ENCODE results near the gene CASTOR1.
"Not testable (repeated sequence)": the region's sequence is repeated elsewhere in the genome, so short reads cannot be mapped to it uniquely, and the experiment has no call there.

The CASTOR1 gene

DNA sequence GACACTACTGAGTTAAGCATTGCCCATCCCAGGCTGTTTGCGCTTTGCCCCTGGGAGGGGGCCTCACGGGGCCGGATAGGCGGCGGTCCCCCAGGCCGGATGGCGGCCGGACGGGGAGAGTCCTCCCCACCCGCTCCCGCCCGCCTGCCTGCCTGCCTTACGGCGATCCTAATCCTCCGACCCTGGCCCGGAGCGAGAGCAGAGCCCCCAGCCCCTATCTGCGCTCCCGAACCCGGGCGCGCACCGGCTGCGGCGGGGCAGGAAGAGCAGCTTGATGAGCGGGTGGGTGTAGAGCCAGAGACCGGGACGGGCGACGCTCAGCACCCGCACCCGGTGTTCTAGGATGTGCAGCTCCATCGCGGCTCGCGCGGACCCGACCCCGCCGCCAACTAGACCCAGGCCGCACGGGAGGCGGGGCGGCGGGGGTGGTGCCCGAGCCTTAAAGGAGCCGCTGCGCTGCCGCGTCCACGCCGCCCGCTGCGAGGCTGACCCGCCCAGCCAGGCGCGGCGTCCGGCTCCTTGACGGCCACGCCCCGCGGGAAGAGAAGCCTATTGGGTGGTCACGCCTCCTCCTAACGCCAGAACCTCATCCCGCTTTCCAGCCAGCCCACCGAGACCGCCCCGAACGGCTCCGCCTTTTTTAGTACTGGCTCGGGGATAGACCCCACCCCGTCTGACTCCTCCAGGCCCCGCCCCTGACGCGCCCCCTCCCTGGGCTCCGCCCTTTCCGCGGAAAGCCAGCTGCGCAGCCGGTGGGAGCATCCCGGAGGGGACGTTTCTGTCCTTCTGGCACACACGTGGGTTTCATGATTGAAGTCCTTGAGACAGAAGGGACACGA, at the start of gene CASTOR1:
CASTOR1 (minus strand) TSS at position 365 of the 839 bp plus-strand sequence; CDS start at position 357, 8 bp downstream.
- DNase-seq (ENCODE audit: low read depth in 4 of 4, low spot score in 1 of 4) = peak; percentile 76 to 91 (median 83)

DNA sequence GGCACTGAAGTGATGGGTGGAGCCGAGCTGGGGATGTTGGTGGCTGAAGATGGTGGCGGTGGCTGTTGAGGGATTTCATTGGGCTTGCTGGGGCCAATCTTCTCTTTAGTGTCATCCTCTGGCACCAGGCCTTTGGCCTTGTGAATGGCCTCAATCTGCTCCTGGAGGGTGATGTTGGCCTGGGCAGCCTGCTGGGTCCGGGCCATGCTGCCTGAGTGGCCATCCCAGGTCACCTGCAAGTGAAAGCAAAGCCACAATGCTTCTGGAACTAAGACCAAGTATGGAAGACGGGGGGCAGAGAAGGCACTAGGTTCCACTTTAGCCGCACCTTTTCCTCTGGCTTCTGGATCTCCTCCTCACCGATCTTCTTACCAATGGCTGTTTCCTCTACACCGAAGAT, 49.5 kb upstream of the CASTOR1 start:
- DNase-seq (ENCODE audit: low read depth in 4 of 4, low spot score in 1 of 4) = no peak

DNA sequence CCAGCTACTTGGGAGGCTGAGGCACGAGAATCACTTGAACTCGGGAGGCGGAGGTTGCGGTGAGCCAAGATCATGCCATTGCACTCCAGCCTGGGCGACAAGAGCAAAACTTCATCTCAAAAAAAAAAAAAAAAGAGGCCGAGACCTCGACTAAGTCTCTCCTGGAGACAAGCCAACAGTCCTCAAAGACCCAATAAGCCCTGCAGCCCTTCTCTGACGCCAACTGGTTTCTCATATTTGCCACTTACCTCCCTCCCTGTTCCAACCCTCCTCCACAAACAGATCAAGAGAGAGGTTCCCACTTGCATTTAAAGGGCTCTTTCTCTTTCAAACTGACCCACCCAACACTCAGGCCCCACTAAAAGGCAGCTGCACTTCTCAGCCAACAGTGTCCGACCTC, 49.0 kb upstream of the CASTOR1 start:
- not testable (repeated sequence) for DNase-seq (ENCODE audit: low read depth in 4 of 4, low spot score in 1 of 4)

DNA sequence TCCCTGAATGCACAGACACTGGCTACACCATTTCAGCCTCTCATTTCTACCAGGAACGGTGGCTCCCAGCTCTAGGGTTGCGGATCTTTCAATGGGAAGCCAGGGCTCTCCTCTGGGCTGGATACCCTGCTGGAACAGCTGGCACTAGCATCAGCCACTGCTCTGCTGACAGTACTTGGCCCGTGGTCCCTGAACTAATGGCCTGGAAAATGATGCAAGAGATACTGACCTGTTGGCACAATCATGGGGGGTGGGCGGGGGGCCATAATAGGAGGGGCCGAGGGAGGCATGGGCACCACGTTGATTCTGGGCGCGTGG, 48.1 kb upstream of the CASTOR1 start:
- no peak for DNase-seq (ENCODE audit: low read depth in 4 of 4, low spot score in 1 of 4)

DNA sequence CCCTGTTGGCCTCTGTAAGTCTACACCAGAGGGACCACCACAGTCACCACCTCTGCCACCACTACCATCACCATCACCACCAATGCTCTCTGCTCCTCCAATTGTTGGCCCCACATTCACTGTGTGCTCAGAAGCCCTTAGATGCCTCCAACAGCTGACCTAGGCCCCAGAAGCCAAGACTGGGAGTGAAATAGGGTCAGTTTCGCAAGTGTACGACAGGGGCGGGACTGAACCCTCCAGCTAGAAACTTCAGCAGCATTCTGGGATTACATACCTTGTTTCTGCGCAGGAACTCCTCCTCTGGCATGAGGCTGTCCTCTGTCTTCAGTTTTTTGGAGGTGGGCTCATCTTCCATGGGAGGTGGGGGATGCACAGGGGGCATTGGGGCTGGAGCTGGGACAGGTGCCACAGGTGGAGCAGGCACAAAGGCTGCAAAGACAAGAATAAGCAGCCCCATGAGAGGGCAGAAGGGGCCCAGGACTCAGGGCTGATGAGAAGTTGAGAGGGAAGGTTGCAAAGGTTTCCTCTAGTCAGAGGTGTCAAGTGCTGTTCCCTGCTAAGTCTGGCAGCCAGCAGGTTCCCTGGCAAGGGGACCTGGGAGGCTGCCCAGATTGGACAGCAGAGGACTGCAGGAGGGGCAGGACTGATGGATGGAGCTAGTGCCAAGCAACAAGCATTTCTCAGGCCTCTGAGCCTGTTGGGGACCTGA, 47.6 kb upstream of the CASTOR1 start:
- no peak for DNase-seq (ENCODE audit: low read depth in 4 of 4, low spot score in 1 of 4)

DNA sequence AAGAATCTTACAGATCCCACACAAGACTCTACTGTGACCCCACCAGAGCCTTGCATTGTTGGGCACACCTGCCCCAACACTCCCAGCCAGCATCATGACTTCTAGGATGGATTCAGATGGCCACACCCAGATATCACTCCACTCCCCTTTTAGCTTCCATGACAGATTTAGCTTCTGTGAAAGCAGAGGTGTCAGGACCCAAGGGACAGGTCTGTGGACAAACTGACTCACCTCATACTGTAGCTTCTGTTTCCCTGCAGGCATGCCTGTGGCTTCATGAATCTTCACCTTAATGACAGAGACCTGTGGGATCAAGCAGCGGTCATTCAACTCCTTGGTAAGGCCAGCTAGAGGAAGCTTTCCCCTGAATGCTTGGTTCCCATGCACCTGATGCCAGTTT, 45.9 kb upstream of the CASTOR1 start:
- no peak for DNase-seq (ENCODE audit: low read depth in 4 of 4, low spot score in 1 of 4)

DNA sequence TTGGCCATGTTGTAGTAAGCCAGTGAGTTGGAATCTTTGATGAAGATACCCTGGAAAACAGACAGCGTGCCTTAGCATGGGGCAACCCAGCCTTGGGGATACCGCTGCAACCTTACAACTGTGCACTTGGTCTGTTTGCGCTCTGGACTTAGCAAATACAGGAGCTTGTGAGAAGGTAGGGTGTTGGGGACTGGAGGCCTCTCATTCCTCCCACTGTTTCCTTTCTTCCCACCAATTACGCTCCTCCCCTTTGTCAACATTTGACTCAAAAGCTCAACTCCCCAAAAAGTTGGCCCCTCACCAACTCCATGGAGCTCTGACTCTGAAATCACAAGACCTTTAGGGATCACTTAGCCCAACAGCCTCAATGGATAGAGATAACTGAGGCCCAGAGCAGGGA, 45.3 kb upstream of the CASTOR1 start:
- no peak for DNase-seq (ENCODE audit: low read depth in 4 of 4, low spot score in 1 of 4)

DNA sequence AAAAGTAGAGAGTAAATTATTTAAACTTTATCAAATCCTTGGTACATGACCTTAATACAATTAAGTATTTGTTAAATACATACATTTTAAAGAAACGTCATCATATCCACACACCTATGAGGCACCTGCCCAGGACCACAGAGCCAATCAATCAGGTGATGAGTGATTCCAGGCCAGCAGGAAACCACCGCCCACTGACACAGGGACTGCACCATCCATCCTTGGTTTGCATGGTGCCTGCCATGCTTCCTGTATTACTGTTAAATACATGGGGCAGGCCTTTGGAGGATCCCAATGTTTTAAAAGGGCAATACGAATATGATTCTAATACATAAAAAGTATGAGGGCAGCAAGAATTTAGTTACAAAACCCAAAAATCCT, 44.4 kb upstream of the CASTOR1 start:
- DNase-seq (ENCODE audit: low read depth in 4 of 4, low spot score in 1 of 4) = no peak

DNA sequence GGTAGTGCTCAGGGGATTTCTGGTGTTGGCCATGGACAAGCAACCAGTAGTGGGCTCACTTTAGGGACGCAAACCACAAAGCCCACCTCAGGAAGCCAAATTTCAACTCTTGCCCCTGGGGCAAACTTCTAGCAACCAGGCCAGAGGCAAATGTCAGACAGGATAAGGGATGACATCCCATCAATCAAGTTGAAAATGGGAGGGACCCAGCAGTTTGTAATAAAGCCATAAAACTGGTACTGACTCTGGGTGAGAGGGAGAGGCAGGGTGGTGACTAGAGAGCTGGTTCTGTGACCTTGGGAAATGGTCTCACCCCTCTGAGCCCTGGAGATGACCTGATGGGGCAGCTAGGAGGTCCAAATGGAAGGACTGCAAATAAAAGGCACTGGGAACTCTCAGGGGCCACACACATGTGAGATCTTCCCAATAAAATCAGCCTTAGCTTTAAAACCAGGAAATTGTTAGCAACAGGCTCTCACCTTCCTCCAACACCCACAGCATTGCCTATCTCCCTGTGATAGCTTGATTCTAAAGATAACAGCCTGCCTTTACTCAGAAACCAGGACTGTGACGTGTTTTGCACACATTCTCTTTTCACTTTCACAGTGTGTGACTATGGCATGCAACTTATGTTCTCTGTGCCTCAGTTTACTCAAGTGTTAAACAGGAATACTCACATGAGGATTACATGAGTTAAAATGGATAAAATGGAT, 43.8 kb upstream of the CASTOR1 start:
- DNase-seq (ENCODE audit: low read depth in 4 of 4, low spot score in 1 of 4) = no peak

DNA sequence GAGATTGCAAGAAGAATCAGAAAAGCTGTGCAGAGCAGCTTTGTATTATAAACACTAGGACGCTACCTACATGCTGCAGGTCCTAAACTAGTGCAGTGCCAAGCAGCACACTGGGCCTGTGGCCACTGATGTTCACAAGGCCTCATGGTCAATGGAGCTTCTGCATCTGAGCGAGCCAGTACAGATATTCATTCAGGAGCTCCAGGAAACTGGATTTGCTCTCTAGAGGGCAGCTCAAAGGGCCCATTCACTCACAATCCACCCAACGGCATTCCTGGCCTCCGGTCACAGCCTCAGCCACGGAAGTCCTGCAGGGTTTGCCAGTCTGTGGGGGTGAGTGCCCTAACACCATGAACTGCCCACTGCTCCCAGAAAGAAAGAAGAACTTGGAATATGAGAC, 43.2 kb upstream of the CASTOR1 start:
- DNase-seq (ENCODE audit: low read depth in 4 of 4, low spot score in 1 of 4) = no peak

DNA sequence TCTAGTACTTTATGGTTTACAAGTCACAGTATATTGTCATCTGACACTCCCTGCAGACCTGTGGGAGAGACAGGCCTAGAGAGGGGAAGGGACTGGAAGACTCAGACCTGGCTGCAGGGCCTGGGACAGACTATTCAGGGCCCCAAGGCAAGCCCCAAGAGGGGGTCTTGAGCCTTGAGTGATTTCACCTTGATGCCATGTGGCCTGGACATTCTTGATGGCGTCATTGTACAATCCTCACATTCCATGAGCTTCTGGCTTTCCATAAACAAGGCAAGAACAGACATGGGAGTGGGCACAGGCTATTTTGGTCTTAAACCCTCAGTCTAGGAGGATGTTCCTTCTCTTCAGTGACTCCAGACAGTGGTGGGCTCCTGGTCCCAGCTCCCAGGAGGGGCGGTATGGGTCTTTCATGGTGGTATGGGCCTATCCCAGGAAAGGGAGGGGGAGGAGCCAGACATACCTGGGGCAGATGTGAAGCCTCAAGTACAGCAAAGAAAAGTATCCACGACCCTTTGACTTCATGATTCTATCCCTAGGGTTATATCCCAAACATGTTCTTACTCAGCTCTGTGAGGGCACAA, 39.3 kb upstream of the CASTOR1 start:
- DNase-seq (ENCODE audit: low read depth in 4 of 4, low spot score in 1 of 4) = no peak

DNA sequence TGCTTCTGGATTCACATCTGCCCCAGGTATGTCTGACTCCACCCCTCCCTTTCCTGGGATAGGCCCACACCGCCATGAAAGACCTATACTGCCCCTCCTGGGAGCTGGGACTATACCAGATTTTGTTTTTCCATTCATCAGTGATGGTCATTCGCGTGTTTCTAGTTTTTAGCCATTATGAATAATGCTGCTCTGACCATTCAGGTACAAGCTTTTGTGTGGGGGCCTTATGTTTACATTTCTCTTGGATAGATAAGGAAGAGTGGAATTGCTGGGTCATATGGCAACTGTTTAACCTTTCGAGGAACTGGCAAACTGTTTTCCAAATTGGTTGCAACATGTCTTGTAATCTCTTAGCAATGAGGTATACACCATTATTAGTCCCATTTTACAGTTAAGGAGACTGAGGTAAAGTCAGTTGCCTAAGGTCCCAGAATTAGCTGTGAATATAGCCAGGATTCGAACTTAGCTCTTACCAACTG, 38.6 kb upstream of the CASTOR1 start:
- no peak for DNase-seq (ENCODE audit: low read depth in 4 of 4, low spot score in 1 of 4)

DNA sequence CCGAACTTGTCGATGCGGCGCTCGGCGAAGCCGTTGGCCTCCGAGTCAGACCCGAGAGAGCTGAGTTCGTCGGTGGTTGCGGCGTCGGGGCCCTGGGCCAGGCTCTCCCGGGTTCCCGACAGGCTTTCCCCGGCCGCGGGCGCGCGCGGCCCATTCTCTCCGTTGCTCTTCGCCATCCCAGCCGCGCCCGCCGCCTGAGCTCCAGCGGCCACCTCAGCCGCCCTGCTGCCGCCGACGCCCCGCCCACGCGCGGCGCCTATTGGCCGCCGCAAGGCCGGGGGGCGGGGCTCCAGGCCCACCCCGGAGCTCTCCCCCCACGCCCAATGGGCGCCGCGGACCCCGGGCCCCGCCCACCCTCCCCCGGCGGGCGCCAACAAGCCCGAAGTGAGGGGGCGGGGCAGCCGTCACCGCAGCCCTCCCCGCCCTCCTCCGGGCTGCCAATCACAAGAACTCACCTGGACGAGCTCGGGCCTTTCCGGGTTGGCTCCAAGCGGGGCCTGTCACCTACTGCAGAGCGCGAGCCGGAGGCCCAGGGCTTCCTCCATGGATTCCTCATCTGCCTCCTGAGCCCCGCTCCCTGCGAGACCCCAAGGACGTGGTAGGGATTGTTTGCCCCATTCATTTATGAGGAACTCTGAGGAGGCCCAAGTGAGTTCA, 37.5 kb upstream of the CASTOR1 start, which contains the start of gene TBC1D10A:
TBC1D10A (minus strand) TSS at position 236 of the 657 bp plus-strand sequence; CDS start at position 176, 60 bp downstream.
- peak; percentile 81 to 94 (median 88) for DNase-seq (ENCODE audit: low read depth in 4 of 4, low spot score in 1 of 4)

DNA sequence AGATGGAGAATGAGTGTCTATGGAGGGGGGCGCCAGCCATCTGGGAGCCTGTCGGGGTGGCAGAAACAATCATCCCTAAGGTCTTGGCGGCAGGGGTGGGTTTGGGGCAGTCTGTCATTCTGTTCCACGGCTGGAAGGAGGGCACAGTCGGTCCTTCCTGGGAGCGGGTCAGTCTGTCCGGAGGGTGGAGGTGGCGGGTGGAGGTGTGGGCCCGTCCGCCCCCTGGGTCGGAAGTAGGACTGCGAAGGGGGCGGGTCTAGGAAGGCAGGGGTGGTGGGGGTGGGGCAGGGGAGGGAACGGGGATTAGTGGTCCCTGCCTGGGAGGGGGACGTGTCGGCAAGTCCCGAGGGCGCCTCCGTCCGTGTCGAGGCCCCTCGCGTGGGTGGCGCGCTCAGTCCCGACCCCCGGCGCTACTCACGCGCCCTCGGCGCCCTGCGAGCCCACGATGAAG, 37.0 kb upstream of the CASTOR1 start:
- no peak for DNase-seq (ENCODE audit: low read depth in 4 of 4, low spot score in 1 of 4)

DNA sequence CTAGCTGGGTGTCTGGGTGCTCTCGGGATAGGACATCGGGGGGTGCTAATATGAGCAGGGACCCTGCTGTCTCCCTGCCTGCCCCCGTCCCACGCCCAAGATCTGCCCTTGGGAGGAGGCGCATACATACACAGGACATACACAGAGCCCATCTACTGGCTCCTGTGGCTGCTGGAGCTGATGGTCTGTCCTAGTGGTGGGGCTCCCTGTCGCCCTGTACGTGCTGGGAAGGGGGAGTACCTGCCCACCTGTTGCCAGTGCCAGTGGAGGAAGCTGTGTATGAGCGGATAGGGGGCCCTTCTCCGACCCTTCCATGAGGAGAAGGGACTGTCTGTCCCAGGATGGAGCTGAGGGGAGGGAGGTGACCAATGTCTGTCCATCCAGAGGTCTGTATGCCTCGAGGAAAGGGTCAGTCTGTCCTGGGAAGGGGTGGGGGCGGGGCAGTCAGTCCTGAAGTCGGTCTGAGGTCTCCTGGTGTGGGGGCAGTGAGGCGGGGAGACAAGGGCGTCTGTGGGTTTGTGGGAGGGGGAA, 36.5 kb upstream of the CASTOR1 start:
- DNase-seq (ENCODE audit: low read depth in 4 of 4, low spot score in 1 of 4) = no peak

DNA sequence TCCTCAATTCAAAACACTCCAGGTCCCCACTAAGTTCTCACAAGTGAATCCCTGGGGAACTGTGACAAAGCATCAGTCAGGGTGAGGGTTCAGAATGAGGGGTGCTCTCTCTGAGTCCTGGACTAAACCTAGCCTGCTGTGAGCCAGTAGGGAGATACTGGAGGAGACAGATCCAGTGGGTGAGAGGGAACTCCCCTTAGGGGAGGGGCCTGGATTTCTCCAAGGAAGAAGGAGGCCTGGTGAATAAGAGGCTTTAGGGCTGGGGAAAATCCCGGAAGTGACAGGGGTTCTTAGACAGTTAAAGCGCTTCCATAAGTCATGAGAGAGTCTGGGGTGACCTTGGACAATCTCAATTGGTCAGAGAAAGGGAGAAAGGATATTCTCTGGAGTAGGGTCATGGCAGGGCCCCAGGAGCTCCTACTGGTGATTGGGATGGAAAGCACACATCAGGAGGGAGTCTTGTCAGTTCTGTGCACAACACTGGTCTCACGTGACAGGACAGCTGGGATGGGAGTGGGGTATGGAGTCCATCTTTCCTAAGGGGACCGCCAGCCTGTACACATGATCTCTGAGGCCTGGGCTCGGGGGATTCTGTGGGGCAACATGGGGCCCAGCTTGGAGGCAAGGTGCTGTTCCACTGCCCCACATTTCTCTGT, 35.9 kb upstream of the CASTOR1 start:
- DNase-seq (ENCODE audit: low read depth in 4 of 4, low spot score in 1 of 4) = no peak

DNA sequence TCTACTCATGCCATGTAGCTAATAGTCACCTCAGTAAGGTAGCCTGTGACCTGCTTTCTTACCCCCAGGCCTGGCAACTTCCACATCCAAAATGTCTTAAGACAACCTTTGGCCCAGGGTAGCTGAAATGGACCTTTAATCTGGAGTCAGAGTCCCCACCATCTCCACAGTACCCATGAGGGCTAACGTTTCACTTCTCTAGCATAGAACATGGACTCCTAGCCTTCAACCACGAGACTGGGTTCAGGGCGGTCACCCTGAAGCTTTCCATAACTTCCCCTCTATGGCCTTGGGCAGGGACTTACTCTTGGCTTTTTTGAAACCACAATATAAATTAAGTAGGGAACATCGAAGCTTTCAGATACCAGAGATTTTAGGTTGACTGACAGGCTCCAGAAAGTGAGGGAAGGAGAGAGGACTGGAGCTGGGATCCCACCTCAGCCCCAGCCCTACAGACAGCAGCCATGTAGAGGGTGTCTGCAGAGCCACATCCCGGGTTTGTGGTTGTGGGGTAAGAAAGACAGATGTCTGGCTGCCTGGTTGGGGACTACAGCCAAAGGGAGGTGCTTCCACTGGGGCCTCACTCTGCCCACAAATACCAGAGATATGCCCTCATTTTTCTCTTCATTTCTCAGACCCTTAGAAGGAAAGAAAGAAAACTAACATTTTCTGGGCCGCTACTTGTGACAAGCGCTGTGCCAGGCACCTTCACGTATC, 34.9 kb upstream of the CASTOR1 start:
- DNase-seq (ENCODE audit: low read depth in 4 of 4, low spot score in 1 of 4) = no peak

DNA sequence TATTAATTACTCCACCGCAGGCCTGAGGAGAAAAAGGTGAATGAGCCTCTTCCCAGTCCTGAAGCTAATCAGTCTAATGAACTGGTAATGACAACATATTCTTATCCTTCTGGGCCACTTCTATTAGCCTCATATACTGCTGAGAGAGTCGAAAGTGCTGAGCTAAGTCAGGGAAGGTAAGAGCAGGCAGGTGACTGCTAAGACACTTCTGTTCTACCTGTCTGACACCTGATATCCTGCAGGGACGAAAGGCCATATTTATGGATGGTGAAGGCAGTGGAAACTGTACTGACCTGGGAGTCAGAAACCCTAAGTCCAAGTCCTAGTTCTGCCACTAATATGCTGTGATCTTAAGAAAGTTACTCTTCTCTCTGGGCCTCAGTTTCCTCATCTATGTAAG, 33.9 kb upstream of the CASTOR1 start:
- no peak for DNase-seq (ENCODE audit: low read depth in 4 of 4, low spot score in 1 of 4)

DNA sequence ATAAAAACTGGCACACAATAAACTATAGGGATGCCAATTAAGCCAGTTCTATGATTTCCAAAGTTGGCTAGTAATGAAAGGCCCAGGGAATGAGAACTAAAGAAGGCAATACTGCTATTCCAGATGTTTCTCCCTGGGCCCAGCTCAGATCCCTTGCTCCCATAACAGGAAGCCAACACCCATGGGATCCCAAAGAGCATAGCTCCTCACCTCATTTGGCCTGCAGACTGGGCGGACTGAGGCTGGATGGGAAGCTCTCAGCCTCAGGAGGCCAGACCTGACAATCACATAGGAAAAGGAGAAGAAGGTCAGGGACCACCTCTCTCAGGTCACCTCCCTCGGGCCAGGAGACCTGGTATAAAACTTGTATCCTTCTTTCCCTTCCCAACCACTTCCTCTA, 32.2 kb upstream of the CASTOR1 start:
- DNase-seq (ENCODE audit: low read depth in 4 of 4, low spot score in 1 of 4) = no peak
